HG03066 (cell line): Measurements from ENCODE around the gene PARL.

Experiments
- ATAC-seq: cut with Tn5 transposase; IDR thresholded peaks from one replicate; pipeline ENCODE4 v1.9.1; 2021; ENCODE audit warnings: low read depth; ENCODE audit not compliant: unreplicated experiment

PARL gene

GRCh38 chr3:183818706-183819624, 65.7 kb downstream of the PARL start:
- no peak for ATAC-seq

DNA sequence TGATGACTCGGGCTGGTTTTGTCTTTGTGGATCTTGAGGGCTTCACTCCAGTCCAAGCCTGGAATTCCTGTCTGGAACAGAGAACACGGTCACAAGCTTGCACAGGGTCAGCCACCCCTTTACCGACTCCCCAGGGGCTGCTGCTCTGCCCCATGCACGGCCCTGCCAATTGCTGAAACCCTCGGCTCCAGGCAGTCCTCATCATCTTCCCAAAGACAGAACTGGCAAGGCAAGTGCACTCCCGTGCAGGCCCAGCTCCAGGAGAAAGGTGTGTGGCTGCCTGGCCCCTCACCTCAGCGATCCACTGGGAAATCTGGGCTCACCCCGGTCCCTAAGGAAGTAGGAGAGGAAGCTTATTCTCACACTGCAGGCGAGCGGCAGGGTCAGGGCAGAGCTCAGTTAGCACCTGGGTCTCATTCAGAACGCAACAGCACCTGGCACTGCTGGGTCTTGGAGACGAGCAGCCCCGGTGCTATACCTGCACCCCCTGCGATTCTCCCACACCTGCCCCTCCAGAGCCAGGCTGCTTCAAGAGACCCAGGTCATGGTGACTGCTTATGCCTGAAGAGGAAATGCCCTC, 66.5 kb downstream of the PARL start:
- no peak for ATAC-seq

- no peak for ATAC-seq
Observed at GRCh38 chr3:183817639-183818038, 67.0 kb downstream of the PARL start.

DNA sequence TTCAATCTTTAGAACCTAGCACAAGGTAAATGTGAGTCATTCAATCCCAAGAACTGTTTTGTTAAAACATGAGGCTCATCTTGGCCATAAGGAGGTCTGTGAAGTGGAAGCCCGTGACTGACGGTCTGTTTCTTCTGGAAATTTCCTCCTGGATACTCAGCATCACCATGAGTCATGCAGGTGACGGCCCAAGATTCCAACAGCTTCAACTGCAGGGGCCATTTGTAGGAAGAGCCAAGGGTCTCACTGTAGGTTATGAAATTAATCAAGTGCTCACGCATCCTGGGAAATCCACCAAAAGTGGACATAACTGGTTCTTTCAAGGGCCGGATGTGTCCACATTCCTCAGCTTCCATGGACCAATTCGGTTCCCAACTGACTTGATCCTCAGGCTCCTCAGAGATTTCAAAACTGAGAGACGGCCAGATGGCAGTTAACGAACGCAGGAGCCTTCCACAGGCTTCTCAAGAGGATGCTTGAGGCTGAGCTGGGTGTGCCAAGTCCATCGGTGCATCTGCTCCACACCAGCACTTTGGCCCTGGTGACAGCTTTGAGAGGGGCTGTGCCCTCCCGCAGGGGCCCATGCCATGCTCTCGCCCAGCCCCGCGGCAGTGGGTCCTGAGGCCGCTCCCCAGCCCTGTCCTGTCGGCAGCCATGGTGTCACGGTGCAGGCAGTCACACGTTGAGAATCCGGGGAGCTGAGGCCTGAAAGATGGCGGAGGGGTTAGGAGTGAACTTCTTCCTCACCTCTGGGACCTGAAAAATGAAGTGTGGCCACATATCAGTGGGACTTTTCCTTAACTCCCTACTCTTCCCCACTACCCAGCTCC, 67.8 kb downstream of the PARL start:
- no peak for ATAC-seq

- no peak for ATAC-seq
Observed at GRCh38 chr3:183815951-183816475, 68.7 kb downstream of the PARL start.

DNA sequence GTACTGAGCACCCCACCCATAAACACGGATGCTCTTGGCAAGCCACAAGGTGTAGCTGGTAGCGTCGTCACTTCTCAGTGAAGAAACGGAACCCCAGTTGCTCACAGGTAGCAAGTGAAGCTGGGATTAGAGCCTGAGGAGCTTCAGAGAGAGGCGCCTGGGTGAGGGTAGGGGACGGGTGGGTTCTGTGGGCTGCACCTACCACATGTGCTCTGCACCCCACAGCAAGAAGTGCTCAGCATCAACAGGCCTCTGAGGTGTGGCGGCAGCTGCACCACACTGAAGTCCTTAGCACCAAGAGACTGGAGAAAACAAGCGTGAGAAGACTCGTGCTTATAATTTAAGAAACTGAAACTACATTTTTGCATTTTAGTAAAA, 69.1 kb downstream of the PARL start:
- ATAC-seq, result no peak

GRCh38 chr3:183814240-183814639, 70.4 kb downstream of the PARL start:
- no peak for ATAC-seq

DNA sequence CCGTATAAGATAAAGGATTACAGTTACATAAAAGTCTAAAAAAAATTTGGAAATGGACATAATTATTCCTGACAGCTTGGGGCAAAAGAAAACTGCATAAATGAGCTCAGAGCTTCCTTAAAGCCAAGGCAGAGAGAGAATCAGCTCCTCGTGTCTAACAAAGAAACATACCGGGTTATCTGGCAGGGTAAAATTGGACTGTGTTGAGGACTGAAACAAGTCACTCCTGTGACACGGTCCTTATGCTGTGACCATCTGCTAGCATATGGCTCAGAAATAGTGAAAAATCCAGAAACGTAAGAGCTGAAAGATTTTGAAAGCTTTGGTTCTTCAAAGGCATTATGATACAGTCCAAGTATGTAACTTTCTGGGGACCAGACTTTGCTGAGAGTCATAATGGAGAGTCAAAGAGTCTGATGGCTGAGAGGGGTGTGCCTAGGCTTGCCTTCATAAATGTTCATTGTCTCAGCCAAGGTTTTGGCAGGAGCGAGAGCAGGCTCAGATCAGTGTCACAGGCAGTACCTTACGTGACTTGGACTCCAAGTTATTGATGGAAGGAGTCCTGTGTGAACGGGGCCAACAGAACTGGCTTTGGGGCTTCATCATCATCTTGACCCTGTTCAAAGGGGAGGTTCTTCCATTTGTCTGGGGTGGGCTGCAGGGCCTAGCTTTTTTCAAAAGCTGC, 71.8 kb downstream of the PARL start:
- no peak for ATAC-seq

- ATAC-seq, result no peak
Observed at GRCh38 chr3:183811638-183812037, 73.0 kb downstream of the PARL start.

DNA sequence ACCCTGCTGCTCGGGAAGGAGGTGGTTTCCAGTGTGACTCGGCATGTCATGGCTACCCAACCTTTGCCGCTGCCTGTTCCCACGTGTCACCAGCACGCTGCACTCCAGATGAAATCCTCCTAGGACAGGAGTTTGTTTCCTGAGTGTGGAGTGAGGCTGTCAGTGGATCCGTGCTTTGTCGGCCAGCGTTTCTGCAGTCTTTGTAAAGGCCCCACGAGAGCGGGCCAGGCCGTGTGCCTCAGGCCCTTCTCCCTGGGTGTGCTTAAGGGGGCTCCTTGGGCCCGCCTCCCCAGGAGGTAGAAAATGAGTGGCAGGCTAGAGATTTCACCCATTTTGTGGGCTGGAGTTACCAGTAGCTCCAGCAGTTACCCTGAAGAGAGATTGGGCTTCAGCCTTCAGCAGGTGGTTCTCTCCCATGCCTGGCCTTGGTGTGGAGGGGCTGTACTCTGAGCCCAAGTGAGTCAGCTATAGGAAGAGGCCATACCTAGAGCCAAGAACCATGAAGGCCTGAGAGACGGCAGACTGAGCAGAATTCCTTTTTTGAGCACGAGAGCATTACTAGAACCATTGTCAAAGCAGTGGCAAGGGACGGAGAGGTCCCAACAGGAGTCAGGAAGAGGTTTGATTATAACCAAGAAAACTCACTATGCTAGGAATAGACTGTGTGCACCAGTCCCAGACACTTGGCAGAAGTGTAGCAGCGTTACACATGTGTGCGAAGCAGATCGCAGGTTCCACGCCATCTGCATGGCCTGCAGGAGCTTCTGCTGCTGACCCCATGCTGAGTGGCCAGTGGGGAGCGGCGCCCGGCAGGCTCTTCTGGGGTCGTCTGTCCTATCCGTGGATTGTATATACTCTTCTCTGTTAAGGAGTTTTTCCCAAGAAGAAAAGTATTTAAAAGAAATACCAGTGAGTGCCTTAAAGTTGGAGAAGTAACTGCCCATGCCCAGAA, 73.8 kb downstream of the PARL start:
- no peak for ATAC-seq

DNA sequence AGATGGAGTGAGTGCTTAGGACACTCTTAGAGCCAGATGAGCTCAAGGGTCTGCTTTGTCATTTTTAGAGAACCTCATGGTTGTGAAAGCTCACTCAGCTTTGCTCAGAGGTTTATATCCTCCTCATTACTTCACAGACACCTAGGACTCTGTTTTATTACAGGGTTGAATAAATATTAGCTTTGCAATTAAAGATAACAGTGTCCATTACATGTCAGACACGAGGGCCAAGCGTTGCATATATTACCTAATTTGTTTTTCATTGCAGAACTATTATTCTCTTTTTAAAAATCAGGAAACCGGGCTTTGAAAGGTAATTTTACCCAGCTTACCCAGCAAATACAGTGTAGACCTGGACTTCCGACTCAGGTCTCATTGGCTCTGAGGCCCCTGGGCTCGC, 75.4 kb downstream of the PARL start:
- no peak for ATAC-seq

GRCh38 chr3:183808355-183808754, 76.3 kb downstream of the PARL start:
- ATAC-seq, result no peak

DNA sequence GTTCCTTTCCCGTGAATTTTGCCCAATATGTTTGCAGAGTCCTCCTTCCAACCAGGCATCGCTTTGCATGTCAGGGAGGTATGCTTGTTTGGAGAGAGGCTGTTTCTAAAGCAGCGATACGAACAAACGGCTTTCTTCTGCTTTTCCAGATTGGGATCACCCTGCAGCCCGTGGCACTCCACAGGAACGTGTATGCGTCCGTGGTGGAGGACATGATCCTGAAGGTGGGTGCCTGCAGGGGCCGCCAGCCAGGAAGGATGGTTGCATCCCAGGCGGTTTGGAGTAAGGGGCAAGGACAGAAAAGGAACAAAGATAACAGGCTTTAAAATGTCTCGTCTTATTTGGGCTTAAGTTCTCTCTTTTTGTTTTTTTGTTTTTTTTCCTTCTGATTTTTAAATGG, 76.8 kb downstream of the PARL start:
- ATAC-seq, result no peak

DNA sequence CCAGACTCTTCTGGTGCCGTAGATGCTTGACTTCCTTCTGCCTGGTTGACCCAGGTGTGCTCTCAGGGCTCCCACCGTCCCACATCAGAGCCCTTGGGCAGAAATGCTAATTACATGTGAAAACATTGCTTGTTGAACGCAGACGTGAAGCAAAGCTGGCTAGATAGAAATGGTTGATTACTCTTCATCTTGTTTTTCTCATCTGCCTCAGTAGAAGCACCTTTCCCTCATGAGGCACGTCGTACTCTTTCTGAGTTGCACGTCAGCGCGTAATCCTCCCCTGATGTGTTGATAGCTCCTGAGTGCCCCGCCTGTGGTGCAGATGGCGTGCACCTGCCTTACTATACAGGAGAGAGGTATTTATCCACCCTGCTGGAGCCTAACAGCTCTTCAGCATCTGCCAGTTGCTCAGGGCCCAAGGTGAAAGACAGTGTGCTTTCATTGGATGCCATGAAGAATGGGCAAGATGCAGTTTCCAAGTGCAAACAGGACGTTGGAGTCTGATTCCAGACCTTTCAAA, 77.4 kb downstream of the PARL start:
- no peak for ATAC-seq

GRCh38 chr3:183802989-183803388, 81.7 kb downstream of the PARL start:
- ATAC-seq, result no peak

DNA sequence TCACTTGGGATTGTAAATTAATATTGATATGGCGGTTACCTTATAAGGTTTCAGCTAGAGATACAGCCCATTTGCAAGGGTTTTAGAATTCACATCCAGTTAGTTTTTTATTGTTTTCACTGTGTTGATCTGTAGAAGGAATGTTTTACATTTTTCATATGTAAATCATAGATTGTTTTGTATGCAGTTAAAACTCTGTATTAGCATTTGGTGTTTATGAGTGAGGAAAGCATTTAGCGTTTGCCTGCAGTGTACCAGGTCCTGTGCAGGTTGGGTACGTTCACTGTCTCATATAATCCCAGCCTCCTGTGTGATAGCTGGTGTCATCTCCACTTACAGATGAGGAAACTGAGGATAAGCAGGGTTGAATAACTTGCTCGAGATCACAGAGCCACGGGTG, 83.1 kb downstream of the PARL start:
- no peak for ATAC-seq

GRCh38 chr3:183800243-183800863, 84.3 kb downstream of the PARL start:
- no peak for ATAC-seq

DNA sequence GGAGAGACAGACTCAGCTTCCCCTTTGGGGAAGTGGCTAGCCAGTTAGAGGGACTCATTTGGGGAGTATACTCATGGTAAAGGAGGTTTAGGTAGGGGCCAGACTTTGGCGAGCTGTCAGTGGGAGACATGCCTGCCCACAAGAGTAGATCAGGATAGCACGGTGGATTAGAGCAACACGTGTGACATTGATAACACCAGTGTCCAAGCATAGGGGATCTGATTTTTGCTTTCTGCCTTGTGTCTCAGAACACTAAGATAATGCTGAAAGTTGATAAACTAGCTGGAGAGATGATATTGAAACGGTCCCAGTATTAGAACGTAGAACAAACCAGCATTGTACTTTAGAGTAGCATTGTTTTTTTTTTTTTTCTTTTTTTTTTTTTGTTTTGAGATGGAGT, 85.2 kb downstream of the PARL start:
- no peak for ATAC-seq

DNA sequence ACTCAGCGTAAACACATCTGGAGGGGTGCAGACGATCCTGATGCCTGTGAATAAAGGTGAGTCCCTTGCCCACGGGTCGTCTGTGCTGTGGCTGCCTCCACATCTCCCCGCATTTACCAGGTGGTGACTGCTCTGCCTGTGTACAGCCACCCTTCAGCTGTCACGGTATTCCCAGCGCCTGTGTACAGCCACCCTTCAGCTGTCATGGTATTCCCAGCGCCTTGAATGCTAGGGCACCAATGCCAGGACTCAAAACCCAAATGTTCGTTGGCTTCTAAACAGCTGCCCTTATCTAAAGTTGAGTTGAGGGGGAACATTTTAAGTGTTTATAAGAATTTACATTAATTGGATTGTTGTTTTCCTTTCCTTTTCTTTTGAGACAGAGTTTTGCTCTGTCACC, 86.7 kb downstream of the PARL start:
- ATAC-seq, result no peak
